Activated CD4-positive, CD25-positive, alpha-beta regulatory T cell treated with anti-CD3 and anti-CD28 coated beads, Interleukin-2, amount 50 U/mL, for 24 hours (primary cell): ENCODE results near the gene NIPAL4.

ENCODE experiments used
- ATAC-seq, 2 donors: fragments of 150-1000 bp; cut with Tn5 transposase; one replicate each; pipeline ENCODE4 v1.10.0; 2021; ENCODE audit warnings: mild to moderate bottlenecking in 1 of 2, moderate library complexity in 1 of 2

Gene NIPAL4

DNA sequence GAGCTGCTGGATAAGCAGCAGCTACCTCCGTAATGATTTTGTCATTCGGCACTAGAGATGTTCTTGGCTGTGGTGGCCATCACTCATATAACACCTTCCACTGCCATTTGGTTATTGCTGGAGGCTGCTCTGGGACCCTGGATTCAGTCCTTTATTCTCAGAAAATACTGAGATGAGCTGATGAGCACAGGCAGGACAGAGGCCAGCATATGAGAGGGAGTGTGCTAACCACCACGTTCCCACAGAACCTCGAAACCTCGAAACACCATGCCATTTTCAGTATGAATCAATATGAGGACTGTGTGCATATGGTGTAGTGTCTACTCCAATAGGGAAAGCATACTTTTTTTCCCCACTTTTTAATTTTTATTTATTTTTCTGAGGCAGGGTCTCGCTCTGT, 59.0 kb downstream of the NIPAL4 start:
- ATAC-seq = no peak

DNA sequence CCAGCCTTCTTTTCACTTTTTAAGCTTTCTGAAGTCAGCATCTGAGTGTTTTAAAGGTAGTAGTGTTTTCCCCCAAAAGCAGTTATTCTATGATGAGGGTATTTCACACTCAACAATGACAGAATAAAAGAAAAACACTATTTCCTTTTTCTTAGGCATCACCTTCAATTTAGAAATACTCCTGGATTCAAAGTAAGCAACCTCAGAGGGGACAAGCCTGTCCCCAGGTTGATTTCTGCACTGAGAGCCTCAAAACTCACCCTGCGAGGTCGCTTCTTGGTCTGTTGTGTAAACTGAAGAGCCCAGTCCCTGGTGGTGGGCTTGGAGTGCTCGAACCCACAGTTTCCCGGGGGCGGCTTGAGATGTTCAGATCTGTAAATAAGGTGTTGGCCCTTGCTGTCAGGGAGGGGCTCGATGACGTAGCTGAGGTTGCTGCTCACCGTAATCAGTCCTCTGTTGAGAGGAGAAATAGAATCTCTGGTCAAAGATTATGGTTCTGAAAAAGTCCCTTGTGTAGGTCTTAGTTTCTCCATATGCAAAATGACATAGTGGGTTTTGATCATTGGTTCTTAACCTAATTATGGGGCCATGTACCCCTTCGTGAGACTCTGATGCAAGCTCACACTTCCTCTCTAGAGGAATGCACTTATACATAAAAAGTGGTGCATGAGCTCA, 59.7 kb downstream of the NIPAL4 start:
- ATAC-seq = no peak

DNA sequence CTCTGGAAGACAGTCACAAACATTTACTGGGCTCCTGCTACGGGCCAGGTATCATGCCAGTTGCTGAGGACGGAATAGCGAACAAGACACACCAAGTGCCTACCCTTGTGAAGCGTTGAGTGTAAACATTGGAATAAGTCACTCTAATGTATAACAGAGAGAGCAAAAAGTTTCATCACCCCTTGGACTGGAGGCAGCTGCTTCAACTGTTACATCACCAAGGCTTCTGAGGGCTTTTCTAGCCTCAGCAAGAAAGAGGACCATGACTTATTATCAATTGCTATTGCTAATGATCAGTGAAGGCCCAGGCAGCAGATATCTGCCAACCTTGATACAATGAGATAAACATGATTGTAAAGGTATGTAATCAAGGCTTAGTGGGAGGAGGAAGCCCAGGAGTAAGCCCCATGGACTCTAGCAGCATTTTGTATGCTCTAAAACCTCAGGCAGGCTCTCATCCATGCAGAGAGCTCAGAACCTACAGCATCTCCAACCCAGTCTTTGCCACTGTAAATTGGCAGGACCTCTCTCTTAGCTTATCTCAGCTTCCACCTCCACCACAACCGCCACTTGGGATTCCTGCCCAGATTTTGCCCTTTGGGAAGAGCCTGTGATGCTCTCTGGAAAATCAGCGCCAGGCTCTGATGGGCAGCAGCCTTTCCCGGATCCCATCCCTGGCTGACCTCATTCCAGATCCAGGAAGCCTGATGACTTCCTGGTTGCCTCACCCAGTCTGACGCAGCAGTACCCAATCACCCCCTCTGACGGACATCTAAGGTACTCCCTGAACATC, 61.1 kb downstream of the NIPAL4 start:
- no peak for ATAC-seq

DNA sequence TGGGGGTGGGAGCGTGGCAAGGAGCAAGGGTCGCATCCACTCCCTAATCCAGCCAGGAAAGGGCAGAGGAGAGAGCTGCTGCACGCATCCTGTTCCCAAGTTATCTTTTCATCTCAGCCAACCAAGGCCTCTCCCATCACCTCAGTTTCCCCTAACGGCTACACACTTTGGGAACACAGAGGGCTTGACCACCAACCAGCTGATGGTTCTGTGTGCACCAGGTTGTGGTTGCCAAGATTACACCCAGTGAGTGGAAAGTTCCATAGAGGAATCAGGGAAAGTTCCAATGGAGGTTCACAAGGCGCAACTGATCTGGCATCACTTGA, 61.7 kb downstream of the NIPAL4 start:
- no peak for ATAC-seq

DNA sequence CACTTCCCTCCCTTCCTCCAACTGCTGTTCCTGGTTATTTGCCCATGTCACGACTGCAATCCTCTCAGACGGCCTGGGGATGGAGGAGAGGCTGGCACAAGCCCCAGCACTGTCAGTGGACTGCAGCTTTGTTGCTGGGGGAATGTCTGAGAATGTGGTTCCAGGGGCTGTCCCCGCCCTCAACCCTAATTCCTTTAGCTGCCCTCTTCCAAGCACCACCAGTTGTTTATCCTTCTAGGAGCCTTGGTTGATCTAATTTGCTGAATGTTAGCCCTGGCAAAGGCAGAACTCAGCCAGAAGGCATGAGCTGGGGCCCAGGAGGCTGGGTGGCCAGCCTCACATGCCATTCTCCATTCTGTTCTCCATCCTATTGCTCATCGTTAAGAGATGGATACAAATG, 64.0 kb downstream of the NIPAL4 start:
- ATAC-seq = no peak
